Measurements from ENCODE around the gene POU2F3. TPM values are rescaled to one million over a fixed set of nuclear protein-coding genes. Genes with fewer than 3 reads are reported as not detected.

Gene POU2F3
- total and polyA plus RNA-seq, 2 of the 13 experiments (the other 11 are each of a cell fraction or from before 2014, with no cell fraction given): not detected

DNA sequence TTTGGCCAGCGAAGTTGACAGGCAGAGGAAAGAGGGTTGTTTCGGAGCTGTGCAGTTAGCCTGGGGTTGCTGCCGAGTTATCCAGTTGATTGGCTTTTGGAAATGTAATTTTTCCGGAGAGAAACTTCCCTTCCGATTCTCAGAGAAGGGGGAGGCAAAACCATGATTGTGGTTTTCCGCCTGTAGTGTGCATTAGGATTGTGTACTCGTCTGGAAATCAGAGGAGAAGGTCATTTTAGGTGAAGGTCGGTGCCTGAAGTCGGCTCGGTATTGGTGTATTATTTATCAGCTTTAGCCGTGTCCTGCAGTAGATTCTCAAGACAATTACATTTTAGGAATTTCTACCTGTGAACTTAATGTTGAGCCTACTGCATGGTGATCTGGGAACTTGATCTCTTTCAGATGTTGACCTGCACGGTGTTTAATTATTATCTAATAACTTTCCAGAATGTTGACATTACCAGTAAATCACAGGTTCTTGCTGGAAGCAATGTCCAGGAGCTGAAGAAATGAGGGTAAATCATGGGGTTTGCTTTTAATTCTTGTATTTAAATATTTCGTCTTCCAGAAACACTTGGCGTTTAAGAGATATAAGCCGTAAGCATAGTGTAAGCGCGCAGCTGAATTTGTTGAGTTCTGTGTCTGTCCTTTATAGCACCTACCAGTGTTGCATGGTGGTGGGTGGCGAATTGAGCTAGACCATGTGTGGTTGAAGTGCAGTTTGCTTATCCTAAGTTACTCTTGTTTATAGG is 97.6 kb downstream of the POU2F3 start (continued):
- TF ChIP-seq, protein P1, sequence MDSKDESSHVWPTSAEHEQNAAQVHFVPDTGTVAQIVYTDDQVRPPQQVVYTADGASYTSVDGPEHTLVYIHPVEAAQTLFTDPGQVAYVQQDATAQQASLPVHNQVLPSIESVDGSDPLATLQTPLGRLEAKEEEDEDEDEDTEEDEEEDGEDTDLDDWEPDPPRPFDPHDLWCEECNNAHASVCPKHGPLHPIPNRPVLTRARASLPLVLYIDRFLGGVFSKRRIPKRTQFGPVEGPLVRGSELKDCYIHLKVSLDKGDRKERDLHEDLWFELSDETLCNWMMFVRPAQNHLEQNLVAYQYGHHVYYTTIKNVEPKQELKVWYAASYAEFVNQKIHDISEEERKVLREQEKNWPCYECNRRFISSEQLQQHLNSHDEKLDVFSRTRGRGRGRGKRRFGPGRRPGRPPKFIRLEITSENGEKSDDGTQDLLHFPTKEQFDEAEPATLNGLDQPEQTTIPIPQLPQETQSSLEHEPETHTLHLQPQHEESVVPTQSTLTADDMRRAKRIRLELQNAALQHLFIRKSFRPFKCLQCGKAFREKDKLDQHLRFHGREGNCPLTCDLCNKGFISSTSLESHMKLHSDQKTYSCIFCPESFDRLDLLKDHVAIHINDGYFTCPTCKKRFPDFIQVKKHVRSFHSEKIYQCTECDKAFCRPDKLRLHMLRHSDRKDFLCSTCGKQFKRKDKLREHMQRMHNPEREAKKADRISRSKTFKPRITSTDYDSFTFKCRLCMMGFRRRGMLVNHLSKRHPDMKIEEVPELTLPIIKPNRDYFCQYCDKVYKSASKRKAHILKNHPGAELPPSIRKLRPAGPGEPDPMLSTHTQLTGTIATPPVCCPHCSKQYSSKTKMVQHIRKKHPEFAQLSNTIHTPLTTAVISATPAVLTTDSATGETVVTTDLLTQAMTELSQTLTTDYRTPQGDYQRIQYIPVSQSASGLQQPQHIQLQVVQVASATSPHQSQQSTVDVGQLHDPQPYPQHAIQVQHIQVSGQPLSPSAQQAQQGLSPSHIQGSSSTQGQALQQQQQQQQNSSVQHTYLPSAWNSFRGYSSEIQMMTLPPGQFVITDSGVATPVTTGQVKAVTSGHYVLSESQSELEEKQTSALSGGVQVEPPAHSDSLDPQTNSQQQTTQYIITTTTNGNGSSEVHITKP (CRISPR knock-in tag; IDR thresholded peaks at IDR 0.05; ENCODE audit: low read depth): no peak; the same call in 1 of the 2 replicates
- TF ChIP-seq GFI1 (CRISPR knock-in tag; IDR thresholded peaks at IDR 0.05; ENCODE audit: borderline replicate concordance): peak; percentile 67; the same call in 1 of the 2 replicates
- no peak for TF ChIP-seq ZNF616 (CRISPR knock-in tag; IDR thresholded peaks at IDR 0.05; ENCODE audit: low read depth)
- no peak for TF ChIP-seq ZNF337 (CRISPR knock-in tag; IDR thresholded peaks at IDR 0.05; ENCODE audit: borderline replicate concordance, low read depth)
- TF ChIP-seq, protein P2, sequence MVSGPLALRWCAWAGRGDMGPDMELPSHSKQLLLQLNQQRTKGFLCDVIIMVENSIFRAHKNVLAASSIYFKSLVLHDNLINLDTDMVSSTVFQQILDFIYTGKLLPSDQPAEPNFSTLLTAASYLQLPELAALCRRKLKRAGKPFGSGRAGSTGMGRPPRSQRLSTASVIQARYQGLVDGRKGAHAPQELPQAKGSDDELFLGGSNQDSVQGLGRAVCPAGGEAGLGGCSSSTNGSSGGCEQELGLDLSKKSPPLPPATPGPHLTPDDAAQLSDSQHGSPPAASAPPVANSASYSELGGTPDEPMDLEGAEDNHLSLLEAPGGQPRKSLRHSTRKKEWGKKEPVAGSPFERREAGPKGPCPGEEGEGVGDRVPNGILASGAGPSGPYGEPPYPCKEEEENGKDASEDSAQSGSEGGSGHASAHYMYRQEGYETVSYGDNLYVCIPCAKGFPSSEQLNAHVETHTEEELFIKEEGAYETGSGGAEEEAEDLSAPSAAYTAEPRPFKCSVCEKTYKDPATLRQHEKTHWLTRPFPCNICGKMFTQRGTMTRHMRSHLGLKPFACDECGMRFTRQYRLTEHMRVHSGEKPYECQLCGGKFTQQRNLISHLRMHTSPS (CRISPR knock-in tag; IDR thresholded peaks at IDR 0.05; ENCODE audit: low read depth): no peak
- TF ChIP-seq CCAR2 (optimal IDR thresholded peaks at IDR 0.05; ENCODE audit: low read depth, low read length): no peak
- TF ChIP-seq ZNF563 (CRISPR knock-in tag; IDR thresholded peaks at IDR 0.05): no peak
- no peak for TF ChIP-seq MAZ (IDR thresholded peaks at IDR 0.05; ENCODE audit: borderline replicate concordance, low read depth, low read length)
- TF ChIP-seq MAZ (CRISPR knock-in tag; IDR thresholded peaks at IDR 0.05; ENCODE audit: low read depth): no peak
- no peak for TF ChIP-seq FOXA1 (IDR thresholded peaks at IDR 0.05)
- TF ChIP-seq FOXA1 (CRISPR knock-in tag; IDR thresholded peaks at IDR 0.05): peak; percentile 1; the same call in 1 of the 2 replicates
- TF ChIP-seq ZNF33B (CRISPR knock-in tag; IDR thresholded peaks at IDR 0.05): no peak
- no peak for TF ChIP-seq KDM5B (CRISPR knock-in tag; IDR thresholded peaks at IDR 0.05; ENCODE audit: borderline replicate concordance)
- TF ChIP-seq, protein P3, sequence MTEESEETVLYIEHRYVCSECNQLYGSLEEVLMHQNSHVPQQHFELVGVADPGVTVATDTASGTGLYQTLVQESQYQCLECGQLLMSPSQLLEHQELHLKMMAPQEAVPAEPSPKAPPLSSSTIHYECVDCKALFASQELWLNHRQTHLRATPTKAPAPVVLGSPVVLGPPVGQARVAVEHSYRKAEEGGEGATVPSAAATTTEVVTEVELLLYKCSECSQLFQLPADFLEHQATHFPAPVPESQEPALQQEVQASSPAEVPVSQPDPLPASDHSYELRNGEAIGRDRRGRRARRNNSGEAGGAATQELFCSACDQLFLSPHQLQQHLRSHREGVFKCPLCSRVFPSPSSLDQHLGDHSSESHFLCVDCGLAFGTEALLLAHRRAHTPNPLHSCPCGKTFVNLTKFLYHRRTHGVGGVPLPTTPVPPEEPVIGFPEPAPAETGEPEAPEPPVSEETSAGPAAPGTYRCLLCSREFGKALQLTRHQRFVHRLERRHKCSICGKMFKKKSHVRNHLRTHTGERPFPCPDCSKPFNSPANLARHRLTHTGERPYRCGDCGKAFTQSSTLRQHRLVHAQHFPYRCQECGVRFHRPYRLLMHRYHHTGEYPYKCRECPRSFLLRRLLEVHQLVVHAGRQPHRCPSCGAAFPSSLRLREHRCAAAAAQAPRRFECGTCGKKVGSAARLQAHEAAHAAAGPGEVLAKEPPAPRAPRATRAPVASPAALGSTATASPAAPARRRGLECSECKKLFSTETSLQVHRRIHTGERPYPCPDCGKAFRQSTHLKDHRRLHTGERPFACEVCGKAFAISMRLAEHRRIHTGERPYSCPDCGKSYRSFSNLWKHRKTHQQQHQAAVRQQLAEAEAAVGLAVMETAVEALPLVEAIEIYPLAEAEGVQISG (CRISPR knock-in tag; IDR thresholded peaks at IDR 0.05): no peak
- TF ChIP-seq KLF15 (CRISPR knock-in tag; IDR thresholded peaks at IDR 0.05; ENCODE audit: borderline replicate concordance): no peak
- TF ChIP-seq, protein P4, sequence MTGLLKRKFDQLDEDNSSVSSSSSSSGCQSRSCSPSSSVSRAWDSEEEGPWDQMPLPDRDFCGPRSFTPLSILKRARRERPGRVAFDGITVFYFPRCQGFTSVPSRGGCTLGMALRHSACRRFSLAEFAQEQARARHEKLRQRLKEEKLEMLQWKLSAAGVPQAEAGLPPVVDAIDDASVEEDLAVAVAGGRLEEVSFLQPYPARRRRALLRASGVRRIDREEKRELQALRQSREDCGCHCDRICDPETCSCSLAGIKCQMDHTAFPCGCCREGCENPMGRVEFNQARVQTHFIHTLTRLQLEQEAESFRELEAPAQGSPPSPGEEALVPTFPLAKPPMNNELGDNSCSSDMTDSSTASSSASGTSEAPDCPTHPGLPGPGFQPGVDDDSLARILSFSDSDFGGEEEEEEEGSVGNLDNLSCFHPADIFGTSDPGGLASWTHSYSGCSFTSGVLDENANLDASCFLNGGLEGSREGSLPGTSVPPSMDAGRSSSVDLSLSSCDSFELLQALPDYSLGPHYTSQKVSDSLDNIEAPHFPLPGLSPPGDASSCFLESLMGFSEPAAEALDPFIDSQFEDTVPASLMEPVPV (CRISPR knock-in tag; IDR thresholded peaks at IDR 0.05): no peak
- TF ChIP-seq GABPB1 (CRISPR knock-in tag; IDR thresholded peaks at IDR 0.05): no peak
- TF ChIP-seq POLR2A (IDR thresholded peaks at IDR 0.05; ENCODE audit: insufficient read depth in 1 of 2, low read depth in 2 of 2, low read length in 2 of 2): 0 out of 4 replicates have a peak, but pooled peaks of 1 of the 2 experiments have one; percentile 12
- peak; percentile 38 for TF ChIP-seq ASH2L (IDR thresholded peaks at IDR 0.05; ENCODE audit: insufficient read length, low read depth, low read length)
